Retina (tissue), 1 donor: ENCODE measurements around the gene THEM5.
"Not testable (repeated sequence)": the region's sequence is repeated elsewhere in the genome, so short reads cannot be mapped to it uniquely, and the experiment has no call there.

Experiments used
- DNase-seq: peaks from one replicate; pipeline ENCODE4 v3.0.0-alpha.2; 2016

THEM5 gene

GRCh38 chr1:151867321-151867720 lies 13.8 kb upstream of the THEM5 start:
- DNase-seq = no peak

DNA sequence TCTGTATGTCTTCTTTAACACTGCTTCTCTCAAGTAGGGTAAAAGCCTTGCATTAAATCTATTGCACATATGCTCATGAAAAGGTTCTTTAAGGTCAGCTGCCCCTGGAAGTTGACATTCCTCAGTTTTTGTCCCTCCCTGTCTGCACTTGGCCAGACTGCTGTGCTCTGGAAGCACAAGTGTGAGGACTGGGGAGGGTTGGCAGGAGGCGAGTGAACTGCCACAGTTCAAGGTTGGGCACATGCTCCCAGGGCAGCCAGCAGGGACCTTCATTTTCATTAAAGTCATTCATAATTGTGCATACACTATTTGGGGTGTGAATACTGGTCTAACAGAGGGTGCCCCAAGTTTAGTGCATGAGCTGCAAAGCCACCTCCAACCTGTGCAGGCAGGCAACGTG lies 10.9 kb upstream of the THEM5 start:
- DNase-seq = no peak

GRCh38 chr1:151862604-151863003 lies 9.1 kb upstream of the THEM5 start:
- DNase-seq = no peak

- DNase-seq = no peak
Measured at GRCh38 chr1:151860504-151861187, 7.1 kb upstream of the THEM5 start.

DNA sequence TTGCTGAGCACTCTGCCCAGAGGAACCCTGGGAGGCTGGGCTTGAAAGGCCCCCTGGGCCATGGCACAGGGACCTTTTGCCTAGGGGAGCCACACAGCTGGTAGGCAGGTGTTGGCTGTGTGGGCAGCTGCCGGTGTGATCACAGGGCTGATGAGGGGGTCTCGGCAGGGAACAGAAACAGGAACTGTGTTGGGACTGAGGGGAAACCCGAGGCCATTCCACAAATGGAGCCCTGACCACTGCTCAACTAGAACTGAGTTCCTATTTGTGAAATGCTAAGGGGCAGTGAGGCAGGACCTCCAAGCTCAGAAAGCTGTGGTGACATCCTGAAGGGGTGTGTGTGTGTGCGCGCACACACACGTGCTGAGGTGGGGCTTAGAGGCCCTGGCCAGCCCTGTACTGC lies 6.4 kb upstream of the THEM5 start:
- DNase-seq = no peak

DNA sequence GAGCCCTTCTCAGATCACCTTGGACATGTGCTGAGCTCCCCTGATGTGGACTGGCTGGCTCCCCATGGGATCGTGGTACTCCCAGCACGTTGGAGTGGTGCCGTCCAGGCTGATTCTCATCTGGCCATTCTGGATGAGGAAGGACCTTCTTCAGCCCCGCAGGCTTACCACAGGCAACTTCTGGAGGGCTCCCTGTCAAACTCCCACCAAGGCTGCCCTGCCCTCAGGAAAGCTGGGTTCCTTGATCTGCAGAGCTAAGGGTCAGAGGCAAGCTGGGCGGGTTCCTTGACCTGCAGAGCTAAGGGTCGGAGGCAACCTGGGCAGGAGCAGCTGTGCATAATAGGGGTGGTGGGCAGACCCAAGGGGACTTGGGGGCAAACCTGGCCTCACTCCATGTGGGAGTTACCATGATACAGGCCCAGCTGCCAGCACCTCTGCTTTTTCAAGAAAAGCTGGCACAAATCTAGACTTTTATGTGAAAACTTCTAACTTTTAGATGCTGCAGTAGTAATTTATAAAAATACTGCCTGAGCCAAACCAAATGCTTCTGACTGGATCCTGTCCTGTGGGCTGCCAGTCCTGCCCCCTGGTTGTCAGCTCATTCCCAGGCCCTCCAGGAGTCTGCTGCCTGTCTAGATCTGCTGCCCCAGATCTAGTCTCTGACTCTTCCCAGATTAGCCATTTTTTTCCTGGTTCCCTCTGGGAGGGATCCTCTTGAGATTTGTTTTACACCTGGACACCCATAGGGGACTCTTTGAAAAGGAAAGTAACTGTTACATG lies 5.6 kb upstream of the THEM5 start:
- DNase-seq = no peak

- no peak for DNase-seq
Measured at GRCh38 chr1:151858030-151858746, 4.7 kb upstream of the THEM5 start.

DNA sequence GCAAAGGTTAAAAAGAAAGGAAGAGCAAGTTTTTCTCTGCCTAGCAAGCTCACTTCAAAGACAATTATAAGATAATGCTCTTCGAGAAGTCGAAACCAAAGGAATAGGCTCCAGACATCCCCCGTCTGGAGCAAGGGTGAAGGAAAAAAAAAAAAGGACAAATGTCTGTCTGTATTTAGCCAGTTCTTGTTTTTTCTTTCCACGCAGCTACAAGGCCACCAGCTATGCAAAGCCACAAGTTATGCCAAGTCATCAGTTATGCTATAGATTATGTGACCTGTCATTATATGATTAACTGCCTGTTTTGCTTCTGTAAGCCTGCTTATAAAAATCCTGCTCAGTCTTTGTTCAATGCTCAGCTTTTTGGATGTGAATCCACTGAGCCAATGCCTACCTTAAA lies 2.4 kb upstream of the THEM5 start:
- no peak for DNase-seq

- not testable (repeated sequence) for DNase-seq
Measured at GRCh38 chr1:151855516-151855915, 2.0 kb upstream of the THEM5 start.

GRCh38 chr1:151854658-151855057 lies 1.1 kb upstream of the THEM5 start:
- DNase-seq = no peak

DNA sequence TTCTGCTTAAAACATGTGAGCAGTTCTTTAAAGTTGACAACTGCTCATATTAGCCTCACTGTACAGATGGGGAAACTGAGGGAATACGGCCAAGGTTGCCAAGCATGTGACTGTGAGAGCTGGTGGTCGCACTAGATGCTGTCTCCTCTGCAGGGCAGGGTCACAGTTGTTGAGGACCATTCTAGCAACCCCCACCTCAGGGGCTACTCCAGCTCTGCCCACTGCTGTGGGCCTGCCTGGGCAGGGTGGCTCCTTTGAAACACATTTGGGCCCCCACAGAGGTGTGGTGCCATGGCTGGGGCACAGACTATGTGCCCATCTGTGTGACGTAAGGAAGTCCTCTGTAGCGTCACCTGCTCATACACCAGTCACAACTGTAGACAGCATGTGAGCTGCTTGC lies 779 bp downstream of the THEM5 start:
- DNase-seq = no peak

DNA sequence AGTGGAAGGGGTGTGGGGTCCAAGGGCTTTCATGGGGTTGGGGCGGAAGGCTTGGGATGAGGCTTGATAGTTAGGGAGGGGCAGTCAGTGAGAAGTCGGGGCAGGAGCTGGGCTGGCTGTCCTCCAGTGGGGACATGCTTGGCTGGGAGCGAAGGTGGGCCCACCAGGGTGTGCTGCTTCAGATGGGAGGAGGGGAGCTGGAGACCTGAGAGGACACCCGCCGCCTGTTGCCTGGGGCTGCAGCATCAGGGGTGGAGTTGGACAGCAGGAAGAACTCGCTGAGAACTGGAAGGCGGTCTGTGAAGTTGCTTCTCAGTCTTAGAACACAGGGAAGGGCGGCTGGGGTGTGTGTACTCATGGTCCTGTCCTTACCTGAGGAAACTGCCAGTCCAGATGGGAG lies 1.6 kb downstream of the THEM5 start:
- DNase-seq = no peak

GRCh38 chr1:151849871-151850270 lies 3.6 kb downstream of the THEM5 start:
- no peak for DNase-seq

DNA sequence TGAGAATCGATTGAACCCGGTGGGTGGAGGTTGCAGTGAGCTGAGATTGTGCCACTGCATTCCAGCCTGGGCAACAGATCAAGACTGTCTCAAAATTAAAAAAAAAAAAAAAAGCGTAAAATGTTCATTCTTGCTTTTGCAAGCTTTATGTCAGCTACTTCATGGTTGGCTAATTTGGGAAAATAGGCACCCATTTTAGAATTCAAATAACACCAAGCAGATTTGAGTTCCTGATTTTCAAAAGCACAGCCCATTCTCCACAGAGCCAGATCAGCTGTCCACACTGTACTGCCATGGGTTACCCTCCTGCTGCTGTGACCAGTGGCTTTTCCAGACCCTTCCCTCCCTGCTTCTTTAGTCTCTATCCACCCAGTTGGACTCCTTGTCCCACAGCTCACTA lies 4.4 kb downstream of the THEM5 start:
- DNase-seq = no peak

DNA sequence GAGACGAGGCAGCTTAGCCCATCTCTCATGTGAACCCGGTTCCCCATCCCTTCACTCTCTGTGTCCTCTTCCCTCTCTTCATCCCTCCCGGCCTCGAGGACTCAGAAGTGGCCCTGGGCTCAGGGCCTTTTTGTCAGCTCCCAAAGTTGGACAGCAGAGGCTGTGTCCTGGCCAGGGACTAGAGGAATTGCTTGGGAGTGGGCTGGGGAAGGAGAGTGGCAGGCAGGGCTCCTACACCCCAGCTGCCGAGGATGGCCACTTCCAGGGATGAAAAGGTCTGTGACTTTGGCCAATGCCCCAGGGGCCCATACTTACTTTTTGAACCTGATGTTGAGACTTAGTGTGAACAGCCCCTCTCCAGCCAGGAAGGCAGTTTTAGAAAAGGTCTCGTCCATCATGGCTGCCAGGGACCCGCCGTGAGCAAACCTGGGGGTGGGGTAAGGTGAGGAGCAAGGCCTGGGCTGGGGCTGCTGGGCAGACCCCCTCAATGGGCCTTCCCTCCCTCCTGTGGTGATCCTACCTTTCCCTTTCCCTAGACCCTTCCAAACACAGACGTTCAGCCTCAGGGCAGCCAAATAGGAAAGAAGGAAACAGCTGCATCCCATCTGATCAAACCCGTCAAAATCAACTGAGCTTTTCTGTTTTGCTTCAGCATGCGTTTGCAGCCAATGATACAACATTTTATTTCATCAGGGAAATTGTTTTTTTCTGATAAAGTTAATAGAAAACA lies 5.5 kb downstream of the THEM5 start:
- DNase-seq = no peak

DNA sequence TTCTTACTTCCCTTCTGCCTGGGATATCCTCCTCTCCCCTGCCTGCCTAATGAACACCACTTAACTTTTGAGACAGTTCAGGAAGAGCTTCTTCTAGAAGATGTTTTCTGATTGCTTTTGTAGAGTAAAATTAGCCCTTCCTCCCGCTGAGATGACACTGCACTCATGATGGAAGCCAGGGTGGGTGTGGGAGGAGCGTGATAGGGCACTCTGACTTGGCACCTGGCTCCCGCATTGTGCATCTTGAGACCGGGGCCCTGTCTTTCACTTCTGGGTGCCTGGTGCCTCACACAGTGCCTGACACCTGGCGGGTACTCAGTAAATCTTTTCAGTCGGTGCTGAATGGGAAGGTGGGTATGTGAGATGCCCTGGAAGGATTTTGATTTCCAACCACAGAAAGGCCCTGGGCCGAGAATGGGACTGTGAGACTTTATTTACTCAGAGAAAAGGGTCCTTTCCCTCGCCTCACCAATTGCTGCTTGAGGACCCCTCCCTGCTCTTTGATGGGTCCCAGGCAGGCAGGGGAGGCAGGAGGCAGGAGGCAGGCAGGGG lies 6.8 kb downstream of the THEM5 start:
- no peak for DNase-seq

DNA sequence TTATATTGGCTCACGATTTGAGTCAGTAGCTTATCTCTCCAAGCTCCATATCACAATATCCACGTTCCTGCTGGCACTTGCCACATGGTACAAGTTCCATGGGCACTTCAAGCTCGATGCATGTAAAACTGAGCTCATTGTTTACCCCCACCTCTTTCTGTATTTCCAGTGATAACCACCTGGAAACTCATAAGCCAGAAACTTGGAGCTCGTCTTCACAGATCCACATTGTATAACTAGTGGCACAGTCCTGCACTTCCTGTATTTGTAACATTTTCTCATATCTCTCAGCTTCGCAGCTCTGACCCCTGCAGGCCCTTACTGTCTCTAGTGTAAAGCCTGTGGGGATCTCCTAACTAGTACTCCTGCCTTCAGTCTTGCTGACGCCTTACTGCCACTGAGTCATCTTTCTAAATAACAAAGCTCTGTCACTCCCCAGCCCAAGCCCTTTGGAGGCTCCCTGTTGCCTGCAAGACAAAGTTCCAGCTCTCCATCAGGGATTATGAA lies 7.4 kb downstream of the THEM5 start:
- no peak for DNase-seq

GRCh38 chr1:151843398-151843797 lies 10.1 kb downstream of the THEM5 start:
- no peak for DNase-seq

DNA sequence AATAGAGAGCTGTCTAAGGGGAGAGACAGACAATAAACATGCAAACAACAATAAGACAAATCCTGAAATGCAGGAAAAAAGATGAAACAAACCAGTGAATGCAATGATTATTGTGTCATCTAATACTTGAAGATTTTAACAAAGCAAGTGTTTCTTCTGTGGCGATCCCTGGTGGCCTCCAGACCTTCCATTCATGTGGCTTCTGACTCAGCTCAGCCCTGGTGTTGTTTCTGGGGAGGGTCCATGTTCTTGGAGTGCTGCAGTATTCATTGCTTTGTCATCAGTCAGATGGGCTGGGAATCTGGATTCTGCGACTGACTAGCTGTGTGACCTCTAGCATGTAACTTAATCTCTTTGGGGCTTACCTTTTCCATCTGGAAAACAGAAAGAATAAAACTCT lies 12.4 kb downstream of the THEM5 start:
- no peak for DNase-seq

DNA sequence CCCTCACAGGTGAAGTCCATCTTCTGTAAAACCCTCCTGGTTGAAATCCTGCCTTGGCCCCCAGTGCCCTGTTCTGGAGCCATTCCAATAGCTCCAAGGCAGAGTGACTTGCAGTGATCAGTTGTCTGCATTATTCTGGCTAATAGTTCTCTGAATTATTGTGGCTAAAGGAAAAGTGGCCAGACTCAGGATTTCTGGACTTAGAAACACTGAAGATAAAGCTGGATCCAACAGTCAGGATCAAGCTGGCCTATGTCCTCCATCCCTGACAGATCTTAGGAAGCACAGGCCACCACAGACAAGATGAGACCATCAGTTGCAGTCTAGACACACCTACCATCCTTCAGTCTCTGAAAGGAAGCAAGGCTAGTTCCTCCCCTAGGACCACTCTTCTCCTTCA lies 13.1 kb downstream of the THEM5 start:
- peak; percentile 18 for DNase-seq

- peak; percentile 90 for DNase-seq
Measured at GRCh38 chr1:151839457-151840403, 13.8 kb downstream of the THEM5 start, which contains the start of gene C2CD4D. Gene C2CD4D (minus strand): TSS chr1:151839820. CDS start chr1:151838989, 831 bp downstream.

DNA sequence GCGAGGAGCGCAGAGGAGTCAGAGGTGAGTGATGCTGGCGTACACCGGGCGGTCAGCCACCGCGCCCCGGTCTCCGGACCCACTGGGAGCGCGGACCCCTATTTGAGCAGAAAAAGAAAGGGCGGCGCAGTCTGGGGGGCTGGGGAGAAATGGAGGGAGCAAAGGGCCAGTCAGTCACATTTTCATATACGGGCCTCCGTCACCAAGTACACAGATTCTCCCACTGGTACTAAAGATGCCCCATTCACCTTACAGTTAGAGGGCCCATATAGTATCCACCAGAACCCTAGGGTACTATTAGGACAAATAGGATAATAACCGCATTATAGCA lies 14.5 kb downstream of the THEM5 start:
- DNase-seq = no peak
